ENCODE results near the gene IFTAP. TPM values are rescaled to one million over a fixed set of nuclear protein-coding genes. Genes with fewer than 3 reads are reported as not detected.

IFTAP gene
- total RNA-seq, 1 donor from 2014 or later: 17.3 TPM

DNA sequence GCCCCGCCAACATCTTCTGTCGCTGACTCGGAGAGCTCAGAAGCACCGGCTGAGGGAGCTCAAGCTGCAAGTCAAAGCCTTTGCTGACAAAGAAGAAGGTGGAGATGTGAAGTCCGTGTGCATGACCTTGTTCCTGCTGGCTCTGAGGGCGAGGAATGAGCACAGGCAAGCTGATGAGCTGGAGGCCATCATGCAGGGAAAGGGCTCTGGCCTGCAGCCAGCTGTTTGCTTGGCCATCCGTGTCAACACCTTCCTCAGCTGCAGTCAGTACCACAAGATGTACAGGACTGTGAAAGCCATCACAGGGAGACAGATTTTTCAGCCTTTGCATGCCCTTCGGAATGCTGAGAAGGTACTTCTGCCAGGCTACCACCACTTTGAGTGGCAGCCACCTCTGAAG, 19.8 kb upstream of the IFTAP start:
- H3K4me3 Mint-ChIP-seq (ENCODE audit: unreplicated experiment): no peak overlapping the region
- Histone ChIP-seq H3K27me3 (ENCODE audit: insufficient read depth, low read length) (no peaks in the 10 kb centered on the region), H4K20me1 (ENCODE audit: insufficient read depth, low read length) (no peaks in the 10 kb centered on the region)

GRCh38 chr11:36577373-36577772, 16.9 kb upstream of the IFTAP start:
- H3K4me3 Mint-ChIP-seq (ENCODE audit: unreplicated experiment): no peak overlapping the region
- H3K27ac ChIP-seq (ENCODE audit: low read depth, low read length): peak overlapping the region; percentile 52
- peaks cover 10% of the 10 kb centered on the region for H3K27me3 Mint-ChIP-seq (ENCODE audit: low read depth, unreplicated experiment)
- peaks cover 14% of the 10 kb centered on the region for H3K4me1 ChIP-seq (ENCODE audit: insufficient read depth, low read length)
- H3K4me3 ChIP-seq (ENCODE audit: insufficient read depth, low read depth, low read length): no peak overlapping the region
- no peak for TF ChIP-seq EZH2 (IDR thresholded peaks at IDR 0.05; ENCODE audit: insufficient read depth, low read length)
- TF ChIP-seq, protein P1, sequence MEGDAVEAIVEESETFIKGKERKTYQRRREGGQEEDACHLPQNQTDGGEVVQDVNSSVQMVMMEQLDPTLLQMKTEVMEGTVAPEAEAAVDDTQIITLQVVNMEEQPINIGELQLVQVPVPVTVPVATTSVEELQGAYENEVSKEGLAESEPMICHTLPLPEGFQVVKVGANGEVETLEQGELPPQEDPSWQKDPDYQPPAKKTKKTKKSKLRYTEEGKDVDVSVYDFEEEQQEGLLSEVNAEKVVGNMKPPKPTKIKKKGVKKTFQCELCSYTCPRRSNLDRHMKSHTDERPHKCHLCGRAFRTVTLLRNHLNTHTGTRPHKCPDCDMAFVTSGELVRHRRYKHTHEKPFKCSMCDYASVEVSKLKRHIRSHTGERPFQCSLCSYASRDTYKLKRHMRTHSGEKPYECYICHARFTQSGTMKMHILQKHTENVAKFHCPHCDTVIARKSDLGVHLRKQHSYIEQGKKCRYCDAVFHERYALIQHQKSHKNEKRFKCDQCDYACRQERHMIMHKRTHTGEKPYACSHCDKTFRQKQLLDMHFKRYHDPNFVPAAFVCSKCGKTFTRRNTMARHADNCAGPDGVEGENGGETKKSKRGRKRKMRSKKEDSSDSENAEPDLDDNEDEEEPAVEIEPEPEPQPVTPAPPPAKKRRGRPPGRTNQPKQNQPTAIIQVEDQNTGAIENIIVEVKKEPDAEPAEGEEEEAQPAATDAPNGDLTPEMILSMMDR (IDR thresholded peaks at IDR 0.05; ENCODE audit: insufficient read depth, low read depth, low read length): no peak
- no peaks in the 10 kb centered on the region for H3K27me3 ChIP-seq (ENCODE audit: insufficient read depth, low read length)
- no peak overlapping the region for H3K27ac Mint-ChIP-seq (ENCODE audit: unreplicated experiment)
- no peaks in the 10 kb centered on the region for H4K20me1 ChIP-seq (ENCODE audit: insufficient read depth, low read length)
- no peaks in the 10 kb centered on the region for H3K79me2 ChIP-seq (ENCODE audit: insufficient read depth, low read length)
- H3K4me2 ChIP-seq (ENCODE audit: low read length): peak overlapping the region; percentile 54
- peaks cover 13% of the 10 kb centered on the region for H3K4me1 Mint-ChIP-seq (ENCODE audit: low read depth, unreplicated experiment)
- H3K9ac ChIP-seq (ENCODE audit: low read length): peak overlapping the region; percentile 48
- no peak overlapping the region for H2AFZ ChIP-seq (ENCODE audit: low read depth, low read length)
- H3K36me3 ChIP-seq (ENCODE audit: insufficient read depth, low read length): no peaks in the 10 kb centered on the region
- DNase-seq (ENCODE audit: low read depth): no peak
- peaks cover 5% of the 10 kb centered on the region for H3K9me3 Mint-ChIP-seq (ENCODE audit: unreplicated experiment)
- peaks cover 11% of the 10 kb centered on the region for H3K36me3 Mint-ChIP-seq (ENCODE audit: low read depth, unreplicated experiment)
- no peak for FAIRE-seq
- peaks cover 3% of the 10 kb centered on the region for H3K9me3 ChIP-seq (ENCODE audit: insufficient read depth, low read depth, low read length)

More for the DNA sequence above, 19.8 kb upstream of the IFTAP start:
- H3K4me1 Mint-ChIP-seq (ENCODE audit: low read depth, unreplicated experiment): peaks cover 13% of the 10 kb centered on the region
- no peak overlapping the region for H3K27ac Mint-ChIP-seq (ENCODE audit: unreplicated experiment)
- no peaks in the 10 kb centered on the region for H3K79me2 ChIP-seq (ENCODE audit: insufficient read depth, low read length)
- no peak overlapping the region for H3K9ac ChIP-seq (ENCODE audit: low read length)
- no peak for FAIRE-seq
- no peak overlapping the region for H3K27ac ChIP-seq (ENCODE audit: low read depth, low read length)
- H2AFZ ChIP-seq (ENCODE audit: low read depth, low read length): no peak overlapping the region
- peaks cover 14% of the 10 kb centered on the region for H3K4me1 ChIP-seq (ENCODE audit: insufficient read depth, low read length)
- H3K9me3 Mint-ChIP-seq (ENCODE audit: unreplicated experiment): no peaks in the 10 kb centered on the region
- peaks cover 21% of the 10 kb centered on the region for H3K27me3 Mint-ChIP-seq (ENCODE audit: low read depth, unreplicated experiment)
- no peak overlapping the region for H3K4me2 ChIP-seq (ENCODE audit: low read length)
- H3K4me3 ChIP-seq (ENCODE audit: insufficient read depth, low read depth, low read length): no peak overlapping the region
- no peak for TF ChIP-seq EZH2 (IDR thresholded peaks at IDR 0.05; ENCODE audit: insufficient read depth, low read length)
- TF ChIP-seq, protein P1 (IDR thresholded peaks at IDR 0.05; ENCODE audit: insufficient read depth, low read depth, low read length): no peak
- H3K9me3 ChIP-seq (ENCODE audit: insufficient read depth, low read depth, low read length): no peaks in the 10 kb centered on the region
- no peaks in the 10 kb centered on the region for H3K36me3 ChIP-seq (ENCODE audit: insufficient read depth, low read length)
- DNase-seq (ENCODE audit: low read depth): no peak
- peaks cover 11% of the 10 kb centered on the region for H3K36me3 Mint-ChIP-seq (ENCODE audit: low read depth, unreplicated experiment)

DNA sequence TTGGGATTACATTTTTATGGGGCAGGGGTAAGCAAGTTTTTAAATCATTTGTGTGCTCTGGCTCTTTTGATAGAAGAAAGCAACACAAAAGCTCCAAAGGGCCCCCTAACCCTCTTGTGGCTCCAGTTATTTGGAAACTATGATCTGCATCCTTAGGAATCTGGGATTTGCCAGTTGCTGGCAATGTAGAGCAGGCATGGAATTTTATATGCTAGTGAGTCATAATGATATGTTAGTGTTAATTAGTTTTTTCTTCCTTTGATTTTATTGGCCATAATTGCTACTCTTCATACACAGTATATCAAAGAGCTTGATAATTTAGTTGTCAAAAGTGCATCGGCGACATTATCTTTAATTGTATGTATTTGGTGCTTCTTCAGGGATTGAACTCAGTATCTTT, 16.4 kb upstream of the IFTAP start:
- FAIRE-seq (no peak), DNase-seq (ENCODE audit: low read depth) (peak; percentile 73)
- Histone ChIP-seq H3K27ac (ENCODE audit: low read depth, low read length) (peak overlapping the region; percentile 52), H3K9ac (ENCODE audit: low read length) (peak overlapping the region; percentile 48), H4K20me1 (ENCODE audit: insufficient read depth, low read length) (no peaks in the 10 kb centered on the region), H3K4me2 (ENCODE audit: low read length) (peak overlapping the region; percentile 54), H3K4me3 (ENCODE audit: insufficient read depth, low read depth, low read length) (no peak overlapping the region), H3K79me2 (ENCODE audit: insufficient read depth, low read length) (no peaks in the 10 kb centered on the region), H3K36me3 (ENCODE audit: insufficient read depth, low read length) (no peaks in the 10 kb centered on the region), H2AFZ (ENCODE audit: low read depth, low read length) (no peak overlapping the region), H3K27me3 (ENCODE audit: insufficient read depth, low read length) (no peaks in the 10 kb centered on the region), H3K9me3 (ENCODE audit: insufficient read depth, low read depth, low read length) (peaks cover 3% of the 10 kb centered on the region), H3K4me1 (ENCODE audit: insufficient read depth, low read length) (peaks cover 14% of the 10 kb centered on the region)
- H3K9me3 Mint-ChIP-seq (ENCODE audit: unreplicated experiment): peaks cover 5% of the 10 kb centered on the region
- H3K36me3 Mint-ChIP-seq (ENCODE audit: low read depth, unreplicated experiment): peaks cover 11% of the 10 kb centered on the region
- H3K4me3 Mint-ChIP-seq (ENCODE audit: unreplicated experiment): no peak overlapping the region
- TF ChIP-seq, protein P1 (IDR thresholded peaks at IDR 0.05; ENCODE audit: insufficient read depth, low read depth, low read length): no peak
- no peak for TF ChIP-seq EZH2 (IDR thresholded peaks at IDR 0.05; ENCODE audit: insufficient read depth, low read length)
- H3K4me1 Mint-ChIP-seq (ENCODE audit: low read depth, unreplicated experiment): peaks cover 13% of the 10 kb centered on the region
- H3K27me3 Mint-ChIP-seq (ENCODE audit: low read depth, unreplicated experiment): peaks cover 9% of the 10 kb centered on the region
- H3K27ac Mint-ChIP-seq (ENCODE audit: unreplicated experiment): no peak overlapping the region

Data from astrocyte (in vitro differentiated cells and primary cell).